ENCODE results near the gene ATP1A1. TPM values are rescaled to one million over a fixed set of nuclear protein-coding genes. Genes with fewer than 3 reads are reported as not detected.

ATP1A1 gene
- total RNA-seq, 1 experiment from 2014 or later, result 286 TPM

GRCh38 chr1:116432655-116433265 lies 59.7 kb downstream of the ATP1A1 start:
- no peak for TF ChIP-seq TP53 (CRISPR knock-in tag; IDR thresholded peaks at IDR 0.05)
- TF ChIP-seq ZNF317 (CRISPR knock-in tag; IDR thresholded peaks at IDR 0.05; ENCODE audit: borderline replicate concordance, low read depth), result no peak
- TF ChIP-seq, protein P1, sequence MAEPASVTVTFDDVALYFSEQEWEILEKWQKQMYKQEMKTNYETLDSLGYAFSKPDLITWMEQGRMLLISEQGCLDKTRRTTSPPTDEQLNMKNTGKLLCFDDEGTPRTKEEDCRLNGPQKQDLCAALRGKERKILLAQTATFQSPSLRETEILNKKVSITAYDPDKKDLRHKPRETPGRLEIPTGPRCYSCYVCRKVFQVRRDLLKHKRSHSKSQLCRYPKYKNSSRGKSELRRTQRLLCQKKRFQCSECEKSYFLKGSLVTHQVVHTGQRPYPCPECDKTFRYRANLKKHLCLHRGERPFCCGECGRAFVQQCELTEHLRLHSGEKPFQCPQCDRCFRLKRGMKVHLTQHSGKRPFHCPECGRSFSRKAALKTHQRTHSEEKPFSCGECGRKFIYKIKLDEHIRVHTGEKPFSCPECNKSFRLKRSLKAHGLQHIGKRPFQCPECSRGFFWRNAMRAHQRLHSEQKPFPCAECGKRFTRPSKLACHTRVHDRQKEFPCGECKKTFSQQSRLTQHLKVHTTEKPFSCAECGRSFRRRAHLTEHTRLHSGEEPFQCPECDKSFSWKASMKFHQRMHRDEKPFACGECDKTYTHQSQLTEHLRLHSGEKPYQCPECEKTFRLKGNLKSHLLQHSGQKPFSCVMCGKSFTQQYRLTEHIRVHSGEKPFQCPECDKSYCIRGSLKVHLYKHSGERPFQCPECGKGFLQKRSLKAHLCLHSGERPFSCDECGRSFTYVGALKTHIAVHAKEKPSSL (CRISPR knock-in tag; conservative IDR thresholded peaks at IDR 0.05), result no peak
- no peak for TF ChIP-seq NFATC4 (CRISPR knock-in tag; IDR thresholded peaks at IDR 0.05)
- TF ChIP-seq, protein P2, sequence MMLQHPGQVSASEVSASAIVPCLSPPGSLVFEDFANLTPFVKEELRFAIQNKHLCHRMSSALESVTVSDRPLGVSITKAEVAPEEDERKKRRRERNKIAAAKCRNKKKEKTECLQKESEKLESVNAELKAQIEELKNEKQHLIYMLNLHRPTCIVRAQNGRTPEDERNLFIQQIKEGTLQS (CRISPR knock-in tag; conservative IDR thresholded peaks at IDR 0.05), result no peak
- no peak for TF ChIP-seq IRF2 (CRISPR knock-in tag; IDR thresholded peaks at IDR 0.05; ENCODE audit: borderline replicate concordance, low read depth)
- no peak for TF ChIP-seq ATF6 (CRISPR knock-in tag; IDR thresholded peaks at IDR 0.05)
- TF ChIP-seq, protein P3, sequence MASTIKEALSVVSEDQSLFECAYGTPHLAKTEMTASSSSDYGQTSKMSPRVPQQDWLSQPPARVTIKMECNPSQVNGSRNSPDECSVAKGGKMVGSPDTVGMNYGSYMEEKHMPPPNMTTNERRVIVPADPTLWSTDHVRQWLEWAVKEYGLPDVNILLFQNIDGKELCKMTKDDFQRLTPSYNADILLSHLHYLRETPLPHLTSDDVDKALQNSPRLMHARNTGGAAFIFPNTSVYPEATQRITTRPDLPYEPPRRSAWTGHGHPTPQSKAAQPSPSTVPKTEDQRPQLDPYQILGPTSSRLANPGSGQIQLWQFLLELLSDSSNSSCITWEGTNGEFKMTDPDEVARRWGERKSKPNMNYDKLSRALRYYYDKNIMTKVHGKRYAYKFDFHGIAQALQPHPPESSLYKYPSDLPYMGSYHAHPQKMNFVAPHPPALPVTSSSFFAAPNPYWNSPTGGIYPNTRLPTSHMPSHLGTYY (CRISPR knock-in tag; IDR thresholded peaks at IDR 0.05), result no peak
- TF ChIP-seq, protein P4, sequence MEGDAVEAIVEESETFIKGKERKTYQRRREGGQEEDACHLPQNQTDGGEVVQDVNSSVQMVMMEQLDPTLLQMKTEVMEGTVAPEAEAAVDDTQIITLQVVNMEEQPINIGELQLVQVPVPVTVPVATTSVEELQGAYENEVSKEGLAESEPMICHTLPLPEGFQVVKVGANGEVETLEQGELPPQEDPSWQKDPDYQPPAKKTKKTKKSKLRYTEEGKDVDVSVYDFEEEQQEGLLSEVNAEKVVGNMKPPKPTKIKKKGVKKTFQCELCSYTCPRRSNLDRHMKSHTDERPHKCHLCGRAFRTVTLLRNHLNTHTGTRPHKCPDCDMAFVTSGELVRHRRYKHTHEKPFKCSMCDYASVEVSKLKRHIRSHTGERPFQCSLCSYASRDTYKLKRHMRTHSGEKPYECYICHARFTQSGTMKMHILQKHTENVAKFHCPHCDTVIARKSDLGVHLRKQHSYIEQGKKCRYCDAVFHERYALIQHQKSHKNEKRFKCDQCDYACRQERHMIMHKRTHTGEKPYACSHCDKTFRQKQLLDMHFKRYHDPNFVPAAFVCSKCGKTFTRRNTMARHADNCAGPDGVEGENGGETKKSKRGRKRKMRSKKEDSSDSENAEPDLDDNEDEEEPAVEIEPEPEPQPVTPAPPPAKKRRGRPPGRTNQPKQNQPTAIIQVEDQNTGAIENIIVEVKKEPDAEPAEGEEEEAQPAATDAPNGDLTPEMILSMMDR (IDR thresholded peaks at IDR 0.05), result no peak
- TF ChIP-seq GABPB1 (CRISPR knock-in tag; IDR thresholded peaks at IDR 0.05), result no peak
- no peak for TF ChIP-seq ZNF232 (CRISPR knock-in tag; IDR thresholded peaks at IDR 0.05)
- no peak for TF ChIP-seq CREB1 (CRISPR knock-in tag; IDR thresholded peaks at IDR 0.05)
- TF ChIP-seq FOXK1 (CRISPR knock-in tag; IDR thresholded peaks at IDR 0.05), result no peak
- TF ChIP-seq, protein P5, sequence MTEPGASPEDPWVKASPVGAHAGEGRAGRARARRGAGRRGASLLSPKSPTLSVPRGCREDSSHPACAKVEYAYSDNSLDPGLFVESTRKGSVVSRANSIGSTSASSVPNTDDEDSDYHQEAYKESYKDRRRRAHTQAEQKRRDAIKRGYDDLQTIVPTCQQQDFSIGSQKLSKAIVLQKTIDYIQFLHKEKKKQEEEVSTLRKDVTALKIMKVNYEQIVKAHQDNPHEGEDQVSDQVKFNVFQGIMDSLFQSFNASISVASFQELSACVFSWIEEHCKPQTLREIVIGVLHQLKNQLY (CRISPR knock-in tag; IDR thresholded peaks at IDR 0.05), result no peak
- Mint-ChIP-seq H3K9me3 (no peaks in the 10 kb centered on the region), H3K36me3 (no peaks in the 10 kb centered on the region), H3K4me1 (no peaks in the 10 kb centered on the region), H3K27me3 (ENCODE audit: low read depth) (no peaks in the 10 kb centered on the region), H3K4me3 (no peak overlapping the region), H3K27ac (no peak overlapping the region)
- CTCF ChIA-PET, result interaction anchor here (0.8 kb wide), 1 partner anchor 66 kb away, joined by 3 read pairs; no protein-coding TSS in a partner anchor
- no peak for ATAC-seq
- DNase-seq (ENCODE audit: low spot score), result no peak
- POLR2A ChIA-PET, result no interaction called here

DNA sequence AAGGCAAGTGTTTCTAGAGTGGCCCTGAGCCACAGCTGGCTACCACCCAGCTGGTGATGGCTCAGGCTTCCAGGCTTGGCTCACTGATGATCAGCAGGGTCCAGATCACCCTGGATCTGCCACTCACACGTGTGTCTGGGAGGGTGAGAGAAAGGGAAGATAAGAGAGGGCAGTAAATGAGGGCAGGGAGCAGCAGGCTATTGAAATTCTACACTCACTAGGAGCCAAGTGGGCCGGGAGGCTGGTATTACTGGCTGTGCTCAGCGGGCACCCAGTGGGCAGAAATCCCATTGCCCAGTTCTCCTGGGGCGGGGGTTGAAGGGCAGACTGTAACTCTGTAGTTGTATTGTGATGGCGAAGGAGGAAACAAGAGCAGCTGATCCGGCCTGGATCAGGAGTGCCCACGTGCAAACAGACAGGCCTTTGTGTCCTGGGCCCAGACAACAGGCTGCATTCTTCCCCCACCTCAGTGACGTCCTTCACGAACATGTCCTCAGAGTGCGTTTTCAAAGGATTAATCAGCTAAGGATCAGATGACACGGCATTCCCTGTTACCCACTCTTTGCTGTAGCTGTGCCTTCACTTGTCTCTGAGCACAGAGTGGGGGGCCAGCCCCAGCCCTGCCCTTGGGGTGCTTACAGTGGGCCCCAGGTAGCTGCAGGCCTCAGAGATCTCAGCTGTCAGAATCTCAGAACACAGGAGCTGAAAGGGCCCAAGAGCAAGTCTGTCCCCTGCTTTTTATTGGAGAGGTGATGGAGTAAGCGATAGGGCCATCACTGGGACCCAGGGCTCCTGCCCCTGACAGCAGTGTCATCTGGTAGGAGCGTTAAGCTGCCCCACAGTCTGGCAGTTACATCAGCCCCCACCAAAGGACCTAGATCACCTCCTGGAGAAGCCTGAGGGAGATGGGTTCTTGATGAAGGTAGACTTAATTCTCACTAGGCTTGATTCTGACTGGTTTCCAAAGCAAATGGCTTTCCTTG lies 60.5 kb downstream of the ATP1A1 start:
- no peak overlapping the region for H3K4me3 Mint-ChIP-seq
- no peak for ATAC-seq
- H3K9me3 Mint-ChIP-seq, result no peaks in the 10 kb centered on the region
- H3K27ac Mint-ChIP-seq, result no peak overlapping the region
- CTCF ChIA-PET, result interaction anchor here (0.8 kb wide), 1 partner anchor 66 kb away, joined by 3 read pairs; no protein-coding TSS in a partner anchor
- DNase-seq (ENCODE audit: low spot score), result no peak
- H3K4me1 Mint-ChIP-seq, result no peaks in the 10 kb centered on the region
- H3K27me3 Mint-ChIP-seq (ENCODE audit: low read depth), result no peaks in the 10 kb centered on the region
- H3K36me3 Mint-ChIP-seq, result no peaks in the 10 kb centered on the region
- POLR2A ChIA-PET, result no interaction called here
- TF ChIP-seq MYBL2 (CRISPR knock-in tag; IDR thresholded peaks at IDR 0.05), result no peak
- TF ChIP-seq ZNF671 (CRISPR knock-in tag; IDR thresholded peaks at IDR 0.05), result no peak
- TF ChIP-seq ZNF396 (CRISPR knock-in tag; IDR thresholded peaks at IDR 0.05; ENCODE audit: borderline replicate concordance), result no peak
- TF ChIP-seq CREM (CRISPR knock-in tag; IDR thresholded peaks at IDR 0.05), result no peak
- no peak for TF ChIP-seq ESRRA (CRISPR knock-in tag; IDR thresholded peaks at IDR 0.05; ENCODE audit: borderline replicate concordance)
- no peak for TF ChIP-seq MAX (CRISPR knock-in tag; IDR thresholded peaks at IDR 0.05)
- no peak for TF ChIP-seq FOXK1 (CRISPR knock-in tag; IDR thresholded peaks at IDR 0.05)
- TF ChIP-seq KAT7 (CRISPR knock-in tag; IDR thresholded peaks at IDR 0.05; ENCODE audit: borderline replicate concordance), result no peak
- TF ChIP-seq, protein P1 (CRISPR knock-in tag; conservative IDR thresholded peaks at IDR 0.05), result no peak
- TF ChIP-seq SOX15 (CRISPR knock-in tag; IDR thresholded peaks at IDR 0.05), result no peak
